Upper lobe of right lung (tissue), 1 donor: ENCODE measurements around the gene FNIP2. TPM values are rescaled to one million over a fixed set of nuclear protein-coding genes. Genes with fewer than 3 reads are reported as not detected.

Experiments used
- ATAC-seq: fragments of 200-7000 bp; cut with Tn5 transposase; one replicate; pipeline ENCODE4 v1.9.1; 2020; ENCODE audit warnings: mild to moderate bottlenecking, moderate library complexity
- DNase-seq: peaks from one replicate; pipeline ENCODE4 v3.0.0-alpha.2; 2020
- H3K27ac ChIP-seq: fragments of 200-600 bp; one replicate; pipeline ENCODE4 v1.8.0; 2022
- H3K27me3 ChIP-seq: fragments of 200-600 bp; one replicate; pipeline ENCODE4 v1.8.0; 2022; ENCODE audit warnings: mild to moderate bottlenecking
- H3K36me3 ChIP-seq: fragments of 200-600 bp; one replicate; pipeline ENCODE4 v1.8.0; 2022
- H3K4me1 ChIP-seq: fragments of 200-600 bp; one replicate; pipeline ENCODE4 v1.8.0; 2022
- H3K4me3 ChIP-seq: fragments of 200-600 bp; one replicate; pipeline ENCODE4 v1.8.0; 2022; ENCODE audit warnings: mild to moderate bottlenecking
- H3K9me3 ChIP-seq: fragments of 200-600 bp; one replicate; pipeline ENCODE4 v1.8.0; 2022
- intact Hi-C: fragments of 100-400 bp; cut with DNase I; formaldehyde crosslinking; loops from one replicate; pipeline ENCODE4 v1.11.0; 2022
- total RNA-seq: library from RNA; stranded (reverse); fragmentation: NEBNext Ultra II Directional; extraction: Animal tissue kit (Norgen Biotek cat#: 25700); gene quantifications from one replicate; pipeline ENCODE4 v1.2.1, GENCODE V29; 2021
- TF ChIP-seq, protein P1 (sequence below): fragments of 200-600 bp; IDR thresholded peaks from one replicate; pipeline ENCODE4 v1.8.0; 2022; ENCODE audit warnings: antibody characterized with exemption
- donor health status: DM: no; HTN: yes; CAD: no; lungs with severe emphysema.

Gene FNIP2
- total RNA-seq, 1 donor from 2014 or later: 98.4 TPM

DNA sequence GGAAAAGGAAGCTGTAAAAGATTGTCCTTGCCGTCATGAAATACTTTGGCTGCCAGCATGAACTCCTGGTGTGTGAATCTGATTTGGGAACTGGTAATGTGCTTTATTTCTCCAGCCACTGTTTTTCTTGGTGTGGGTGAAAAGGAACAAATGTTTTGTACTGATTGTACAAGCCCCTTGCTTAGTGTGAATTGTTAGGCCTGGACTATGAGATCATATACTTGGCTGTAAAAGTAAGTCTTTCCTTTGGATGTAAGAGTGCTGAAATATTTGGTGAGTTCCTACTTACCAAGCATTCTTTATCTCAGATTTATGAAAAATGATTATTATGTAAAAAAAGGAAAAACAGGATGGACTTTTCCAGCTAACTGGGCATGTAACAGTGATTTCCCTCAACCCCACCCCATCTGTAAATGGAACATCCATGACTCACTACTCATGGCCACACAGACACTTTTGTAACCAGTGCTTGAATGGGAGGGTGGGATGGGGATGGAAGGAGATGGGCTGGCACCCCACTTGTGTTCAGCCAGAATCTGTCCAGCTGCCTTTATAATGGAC is 6.3 kb downstream of the FNIP2 start:
- Histone ChIP-seq H3K27me3 (no peaks in the 10 kb centered on the region), H3K27ac (peak overlapping the region; percentile 45), H3K9me3 (no peaks in the 10 kb centered on the region), H3K36me3 (no peaks in the 10 kb centered on the region), H3K4me1 (peaks cover 50% of the 10 kb centered on the region), H3K4me3 (peak overlapping the region; percentile 1)
- TF ChIP-seq, protein P1, sequence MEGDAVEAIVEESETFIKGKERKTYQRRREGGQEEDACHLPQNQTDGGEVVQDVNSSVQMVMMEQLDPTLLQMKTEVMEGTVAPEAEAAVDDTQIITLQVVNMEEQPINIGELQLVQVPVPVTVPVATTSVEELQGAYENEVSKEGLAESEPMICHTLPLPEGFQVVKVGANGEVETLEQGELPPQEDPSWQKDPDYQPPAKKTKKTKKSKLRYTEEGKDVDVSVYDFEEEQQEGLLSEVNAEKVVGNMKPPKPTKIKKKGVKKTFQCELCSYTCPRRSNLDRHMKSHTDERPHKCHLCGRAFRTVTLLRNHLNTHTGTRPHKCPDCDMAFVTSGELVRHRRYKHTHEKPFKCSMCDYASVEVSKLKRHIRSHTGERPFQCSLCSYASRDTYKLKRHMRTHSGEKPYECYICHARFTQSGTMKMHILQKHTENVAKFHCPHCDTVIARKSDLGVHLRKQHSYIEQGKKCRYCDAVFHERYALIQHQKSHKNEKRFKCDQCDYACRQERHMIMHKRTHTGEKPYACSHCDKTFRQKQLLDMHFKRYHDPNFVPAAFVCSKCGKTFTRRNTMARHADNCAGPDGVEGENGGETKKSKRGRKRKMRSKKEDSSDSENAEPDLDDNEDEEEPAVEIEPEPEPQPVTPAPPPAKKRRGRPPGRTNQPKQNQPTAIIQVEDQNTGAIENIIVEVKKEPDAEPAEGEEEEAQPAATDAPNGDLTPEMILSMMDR: no peak
- DNase-seq (no peak), ATAC-seq (peak; percentile 43)
- intact Hi-C loops: no loop called here

DNA sequence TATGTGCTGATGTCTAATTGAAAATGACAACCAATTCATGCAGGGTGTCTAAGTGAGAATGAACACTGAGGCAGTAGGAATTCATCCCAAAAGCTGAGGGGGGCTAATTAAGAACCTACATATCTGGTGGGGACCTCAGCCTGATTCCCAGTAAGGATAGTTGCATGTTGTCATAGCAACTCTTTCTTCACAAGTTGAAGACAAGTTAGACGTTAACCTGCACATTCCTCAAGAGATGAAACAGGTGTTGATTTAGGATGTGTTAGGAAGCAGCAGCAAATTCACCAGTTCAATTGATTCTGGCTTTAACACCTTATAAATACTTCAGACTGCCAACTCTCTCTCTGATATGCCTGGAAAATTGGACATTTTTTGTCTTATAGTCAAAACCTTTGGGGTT is 7.3 kb downstream of the FNIP2 start:
- Histone ChIP-seq H3K27me3 (no peaks in the 10 kb centered on the region), H3K36me3 (no peaks in the 10 kb centered on the region), H3K9me3 (no peaks in the 10 kb centered on the region), H3K27ac (no peak overlapping the region), H3K4me1 (peaks cover 43% of the 10 kb centered on the region), H3K4me3 (no peak overlapping the region)
- no peak for DNase-seq
- no peak for ATAC-seq
- intact Hi-C loops: no loop called here
- TF ChIP-seq, protein P1: no peak

DNA sequence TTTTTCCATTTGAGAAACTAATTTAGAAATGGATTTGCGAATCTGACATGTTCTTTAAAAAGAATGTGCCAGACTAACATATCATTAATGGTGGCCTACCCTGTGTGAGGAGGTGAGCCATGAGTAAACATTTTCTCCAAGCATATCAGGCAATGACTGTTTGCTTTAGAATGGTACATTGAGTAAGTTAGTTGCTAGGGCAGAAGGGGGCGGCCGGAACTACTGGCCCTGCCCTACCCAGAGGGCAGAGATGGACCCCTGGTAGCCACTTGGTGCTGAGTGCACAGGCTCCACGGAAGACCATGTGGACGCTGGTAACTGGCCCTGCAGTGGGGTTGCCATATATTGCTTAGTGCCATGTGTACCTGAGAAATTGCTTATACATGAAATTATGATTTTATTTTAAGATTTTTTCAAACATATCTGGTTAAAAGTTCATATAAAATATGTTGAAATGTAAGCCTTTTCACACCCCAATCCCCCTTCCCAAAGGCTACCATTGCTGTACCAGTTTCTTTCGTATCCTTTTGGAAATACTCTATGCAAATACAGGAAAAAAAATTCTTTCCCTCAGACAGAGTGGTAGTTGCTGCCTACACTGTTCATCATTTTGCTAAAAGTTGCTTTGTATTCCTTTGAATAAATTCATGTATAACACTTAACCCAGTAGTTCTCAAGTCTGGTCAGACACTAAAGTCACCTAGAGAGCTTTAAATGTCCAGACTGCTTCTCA is 8.8 kb downstream of the FNIP2 start:
- H3K27ac ChIP-seq: peak overlapping the region; percentile 8
- no peaks in the 10 kb centered on the region for H3K27me3 ChIP-seq
- peaks cover 44% of the 10 kb centered on the region for H3K4me1 ChIP-seq
- ATAC-seq (peak; percentile 46), DNase-seq (no peak)
- H3K9me3 ChIP-seq: no peaks in the 10 kb centered on the region
- H3K4me3 ChIP-seq: no peak overlapping the region
- intact Hi-C loops: no loop called here
- TF ChIP-seq, protein P1: no peak
- no peaks in the 10 kb centered on the region for H3K36me3 ChIP-seq

DNA sequence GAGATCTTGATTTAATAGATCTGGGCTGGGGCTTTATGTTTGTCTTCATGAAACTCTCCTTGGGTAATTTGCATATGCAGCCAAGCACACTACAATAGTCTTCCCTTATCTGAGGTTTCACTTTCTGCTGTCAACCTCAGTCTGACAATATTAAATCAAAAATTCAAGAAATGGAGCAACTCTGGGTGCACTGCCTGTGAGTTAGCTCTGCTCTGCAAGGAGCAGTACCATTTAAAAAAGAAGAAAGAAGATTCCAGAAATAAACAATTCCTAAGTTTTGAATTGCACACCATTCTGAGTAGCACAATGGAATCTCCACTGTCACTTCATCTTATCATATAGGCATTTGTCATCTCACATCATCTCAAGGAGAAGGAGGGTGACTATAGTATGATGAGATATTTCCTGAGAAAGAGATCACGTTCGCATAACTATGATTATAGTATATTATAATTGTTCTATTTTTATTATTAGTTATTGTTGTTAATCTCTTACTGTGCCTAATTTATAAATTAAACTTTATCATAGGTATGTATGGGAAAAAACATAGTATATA is 9.4 kb downstream of the FNIP2 start:
- no peaks in the 10 kb centered on the region for H3K9me3 ChIP-seq
- TF ChIP-seq, protein P1: no peak
- H3K4me1 ChIP-seq: peaks cover 51% of the 10 kb centered on the region
- peak overlapping the region; percentile 8 for H3K27ac ChIP-seq
- no peaks in the 10 kb centered on the region for H3K36me3 ChIP-seq
- DNase-seq: no peak
- no peak overlapping the region for H3K4me3 ChIP-seq
- intact Hi-C loops: no loop called here
- no peaks in the 10 kb centered on the region for H3K27me3 ChIP-seq
- peak; percentile 51 for ATAC-seq

DNA sequence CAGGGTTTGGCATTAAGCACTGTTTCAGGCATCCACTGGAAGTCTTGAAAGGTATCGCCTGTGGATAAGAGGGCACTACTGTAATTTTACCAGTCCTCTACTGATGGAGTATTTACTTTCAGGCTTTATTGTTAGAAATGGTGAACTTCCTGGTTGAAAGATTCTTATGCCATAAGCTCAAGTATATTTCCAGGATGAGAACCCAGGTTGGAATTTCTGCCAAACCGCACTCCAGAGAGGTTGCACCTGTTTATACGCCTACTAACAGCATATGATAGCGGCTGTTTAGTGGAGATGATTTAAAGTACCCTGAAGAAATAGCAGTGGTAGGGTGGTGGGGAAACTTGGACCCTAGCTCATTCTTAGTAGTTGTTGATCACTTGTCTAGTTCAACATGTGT is 9.9 kb downstream of the FNIP2 start:
- ATAC-seq (peak; percentile 83), DNase-seq (no peak)
- no peaks in the 10 kb centered on the region for H3K36me3 ChIP-seq
- TF ChIP-seq, protein P1: no peak
- no peak overlapping the region for H3K4me3 ChIP-seq
- no peaks in the 10 kb centered on the region for H3K9me3 ChIP-seq
- no peak overlapping the region for H3K27ac ChIP-seq
- intact Hi-C loops: no loop called here
- peaks cover 54% of the 10 kb centered on the region for H3K4me1 ChIP-seq
- H3K27me3 ChIP-seq: no peaks in the 10 kb centered on the region
